ENCODE results near the gene HCK. TPM values are rescaled to one million over a fixed set of nuclear protein-coding genes. Genes with fewer than 3 reads are reported as not detected.

HCK gene
- total RNA-seq, 1 experiment from 2014 or later = 0.17 TPM

DNA sequence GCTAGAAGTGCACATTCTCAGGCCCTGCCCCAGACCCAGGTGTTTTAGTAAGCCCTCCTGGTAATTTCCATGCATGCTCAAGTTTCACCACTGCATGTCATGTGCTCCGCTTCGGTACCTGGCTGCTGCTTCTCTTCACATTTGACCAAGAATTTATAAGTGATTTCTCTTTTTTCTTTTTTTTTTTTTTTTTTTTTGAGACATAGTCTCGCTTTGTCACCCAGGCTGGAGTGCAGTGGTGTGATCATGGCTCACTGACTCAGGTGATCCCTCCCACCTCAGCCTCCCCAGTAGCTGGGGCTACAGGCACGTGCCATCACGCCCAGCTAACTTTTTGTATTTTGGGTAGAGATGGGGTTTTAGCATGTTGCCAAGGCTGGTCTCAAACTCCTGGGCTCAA lies 73.5 kb downstream of the HCK start:
- TF ChIP-seq CBX3 (IDR thresholded peaks at IDR 0.05; ENCODE audit: low read depth) (no peak), RAD21 (IDR thresholded peaks at IDR 0.05; ENCODE audit: low read depth) (no peak), SP1 (IDR thresholded peaks at IDR 0.05; ENCODE audit: low read depth) (no peak), EZH2 (IDR thresholded peaks at IDR 0.05) (no peak), JUND (IDR thresholded peaks at IDR 0.05) (no peak), POLR2A (IDR thresholded peaks at IDR 0.05; ENCODE audit: borderline replicate concordance, extremely low read depth, insufficient read depth, insufficient read length) (no peak)
- TF ChIP-seq, protein P1, sequence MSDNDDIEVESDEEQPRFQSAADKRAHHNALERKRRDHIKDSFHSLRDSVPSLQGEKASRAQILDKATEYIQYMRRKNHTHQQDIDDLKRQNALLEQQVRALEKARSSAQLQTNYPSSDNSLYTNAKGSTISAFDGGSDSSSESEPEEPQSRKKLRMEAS (IDR thresholded peaks at IDR 0.05) = no peak

DNA sequence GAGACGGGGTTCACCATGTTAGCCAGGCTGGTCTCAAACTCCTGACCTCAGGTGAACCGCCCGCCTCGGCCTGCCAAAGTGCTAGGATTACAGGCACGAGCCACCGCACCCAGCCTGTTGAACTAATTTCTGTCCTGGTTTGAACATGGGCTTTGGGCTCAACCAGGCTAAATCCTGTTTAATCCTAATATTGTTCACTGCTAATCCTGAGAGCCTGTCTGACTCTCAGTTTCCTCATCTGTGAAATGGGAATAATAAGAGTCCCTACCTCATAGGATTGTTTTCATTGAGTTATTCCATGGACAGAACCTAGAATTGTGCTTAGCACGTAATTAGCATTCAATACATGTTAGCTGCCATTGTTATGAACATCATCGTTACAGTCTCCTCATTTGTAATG lies 74.9 kb downstream of the HCK start:
- BruUV-seq (replicated peaks) = no TSS peak
- Histone ChIP-seq H3K79me2 (ENCODE audit: insufficient read depth, low read length) (peaks cover 81% of the 10 kb centered on the region), H3K9me2 (ENCODE audit: insufficient read depth) (no peaks in the 10 kb centered on the region), H2AFZ (ENCODE audit: low read depth, low read length, poor library complexity, severe bottlenecking) (no peak overlapping the region), H3K9me3 (ENCODE audit: control insufficient read depth in 1 of 2, insufficient read depth in 1 of 2, low read depth in 1 of 2, low read length in 2 of 2) (no peaks in the 10 kb centered on the region), H3K9ac (ENCODE audit: low read length) (no peak overlapping the region), H3K4me1 (ENCODE audit: control insufficient read depth in 1 of 2, insufficient read depth in 2 of 2, low read length in 2 of 2) (no peaks in the 10 kb centered on the region), H3K36me3 (ENCODE audit: control insufficient read depth in 1 of 2, insufficient read depth in 2 of 2, low read length in 2 of 2) (no peaks in the 10 kb centered on the region; a peak in 1 of 4 replicates), H4K20me1 (ENCODE audit: insufficient read depth) (no peaks in the 10 kb centered on the region; the same call in 1 of the 2 replicates), H3K4me3 (replicated peaks in 1 of 2; ENCODE audit: low read depth in 1 of 2, low read length in 2 of 2) (no peak overlapping the region), H3K4me2 (ENCODE audit: low read length) (no peak overlapping the region), H3K27me3 (ENCODE audit: insufficient read depth, low read length) (no peaks in the 10 kb centered on the region), H3K27ac (ENCODE audit: low read depth, low read length) (no peak overlapping the region)
- ChIA-PET CTCF (no interaction called here), RAD21 (ENCODE audit: low non-redundant PET in 1 of 2, low total read pairs in 2 of 2, uncharacterized antibody in 2 of 2, unreplicated experiment in 2 of 2) (no interaction called here), POLR2A (no interaction called here)
- no peak for ATAC-seq
- intact Hi-C loops (cut with micrococcal nuclease) = no loop called here
- no peak for DNase-seq (ENCODE audit: low read depth, low spot score)
- TF ChIP-seq, protein P2, sequence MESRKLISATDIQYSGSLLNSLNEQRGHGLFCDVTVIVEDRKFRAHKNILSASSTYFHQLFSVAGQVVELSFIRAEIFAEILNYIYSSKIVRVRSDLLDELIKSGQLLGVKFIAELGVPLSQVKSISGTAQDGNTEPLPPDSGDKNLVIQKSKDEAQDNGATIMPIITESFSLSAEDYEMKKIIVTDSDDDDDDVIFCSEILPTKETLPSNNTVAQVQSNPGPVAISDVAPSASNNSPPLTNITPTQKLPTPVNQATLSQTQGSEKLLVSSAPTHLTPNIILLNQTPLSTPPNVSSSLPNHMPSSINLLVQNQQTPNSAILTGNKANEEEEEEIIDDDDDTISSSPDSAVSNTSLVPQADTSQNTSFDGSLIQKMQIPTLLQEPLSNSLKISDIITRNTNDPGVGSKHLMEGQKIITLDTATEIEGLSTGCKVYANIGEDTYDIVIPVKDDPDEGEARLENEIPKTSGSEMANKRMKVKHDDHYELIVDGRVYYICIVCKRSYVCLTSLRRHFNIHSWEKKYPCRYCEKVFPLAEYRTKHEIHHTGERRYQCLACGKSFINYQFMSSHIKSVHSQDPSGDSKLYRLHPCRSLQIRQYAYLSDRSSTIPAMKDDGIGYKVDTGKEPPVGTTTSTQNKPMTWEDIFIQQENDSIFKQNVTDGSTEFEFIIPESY (IDR thresholded peaks at IDR 0.05; ENCODE audit: extremely low read depth, insufficient replicate concordance, low read length) = no peak
- TF ChIP-seq JUND (IDR thresholded peaks at IDR 0.05) (no peak), POLR2A (IDR thresholded peaks at IDR 0.05; ENCODE audit: borderline replicate concordance, extremely low read depth, insufficient read depth, insufficient read length) (no peak), ZNF274 (IDR thresholded peaks at IDR 0.05; ENCODE audit: low read depth, low read length) (no peak), ZFX (IDR thresholded peaks at IDR 0.05) (no peak), EZH2phosphoT487 (IDR thresholded peaks at IDR 0.05; ENCODE audit: borderline replicate concordance) (no peak), SP1 (IDR thresholded peaks at IDR 0.05; ENCODE audit: low read depth) (no peak), FOSL1 (IDR thresholded peaks at IDR 0.05; ENCODE audit: low read depth) (no peak)
- TF ChIP-seq, protein P3, sequence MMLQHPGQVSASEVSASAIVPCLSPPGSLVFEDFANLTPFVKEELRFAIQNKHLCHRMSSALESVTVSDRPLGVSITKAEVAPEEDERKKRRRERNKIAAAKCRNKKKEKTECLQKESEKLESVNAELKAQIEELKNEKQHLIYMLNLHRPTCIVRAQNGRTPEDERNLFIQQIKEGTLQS (IDR thresholded peaks at IDR 0.05) = no peak
- TF ChIP-seq, protein P1 (IDR thresholded peaks at IDR 0.05) = no peak
- TF ChIP-seq, protein P4, sequence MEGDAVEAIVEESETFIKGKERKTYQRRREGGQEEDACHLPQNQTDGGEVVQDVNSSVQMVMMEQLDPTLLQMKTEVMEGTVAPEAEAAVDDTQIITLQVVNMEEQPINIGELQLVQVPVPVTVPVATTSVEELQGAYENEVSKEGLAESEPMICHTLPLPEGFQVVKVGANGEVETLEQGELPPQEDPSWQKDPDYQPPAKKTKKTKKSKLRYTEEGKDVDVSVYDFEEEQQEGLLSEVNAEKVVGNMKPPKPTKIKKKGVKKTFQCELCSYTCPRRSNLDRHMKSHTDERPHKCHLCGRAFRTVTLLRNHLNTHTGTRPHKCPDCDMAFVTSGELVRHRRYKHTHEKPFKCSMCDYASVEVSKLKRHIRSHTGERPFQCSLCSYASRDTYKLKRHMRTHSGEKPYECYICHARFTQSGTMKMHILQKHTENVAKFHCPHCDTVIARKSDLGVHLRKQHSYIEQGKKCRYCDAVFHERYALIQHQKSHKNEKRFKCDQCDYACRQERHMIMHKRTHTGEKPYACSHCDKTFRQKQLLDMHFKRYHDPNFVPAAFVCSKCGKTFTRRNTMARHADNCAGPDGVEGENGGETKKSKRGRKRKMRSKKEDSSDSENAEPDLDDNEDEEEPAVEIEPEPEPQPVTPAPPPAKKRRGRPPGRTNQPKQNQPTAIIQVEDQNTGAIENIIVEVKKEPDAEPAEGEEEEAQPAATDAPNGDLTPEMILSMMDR (IDR thresholded peaks at IDR 0.05 in 2 of 3, conservative IDR thresholded peaks at IDR 0.05 in 1 of 3; ENCODE audit: borderline replicate concordance in 1 of 3, insufficient read depth in 1 of 3, low read depth in 2 of 3, low read length in 2 of 3) = no peak

More for the DNA sequence above, 73.5 kb downstream of the HCK start:
- H3K27me3 ChIP-seq (ENCODE audit: insufficient read depth, low read length) = no peaks in the 10 kb centered on the region
- DNase-seq (ENCODE audit: low read depth, low spot score) = no peak
- CTCF ChIA-PET = no interaction called here
- no peaks in the 10 kb centered on the region; the same call in 1 of the 2 replicates for H4K20me1 ChIP-seq (ENCODE audit: insufficient read depth)
- no peak overlapping the region for H3K9ac ChIP-seq (ENCODE audit: low read length)
- no peak overlapping the region for H3K27ac ChIP-seq (ENCODE audit: low read depth, low read length)
- no peaks in the 10 kb centered on the region for H3K9me2 ChIP-seq (ENCODE audit: insufficient read depth)
- H3K4me2 ChIP-seq (ENCODE audit: low read length) = no peak overlapping the region
- ATAC-seq = no peak
- no TSS peak for BruUV-seq (replicated peaks)
- H3K9me3 ChIP-seq (ENCODE audit: control insufficient read depth in 1 of 2, insufficient read depth in 1 of 2, low read depth in 1 of 2, low read length in 2 of 2) = no peaks in the 10 kb centered on the region
- no peak overlapping the region for H2AFZ ChIP-seq (ENCODE audit: low read depth, low read length, poor library complexity, severe bottlenecking)
- peaks cover 72% of the 10 kb centered on the region for H3K79me2 ChIP-seq (ENCODE audit: insufficient read depth, low read length)
- RAD21 ChIA-PET (ENCODE audit: low non-redundant PET in 1 of 2, low total read pairs in 2 of 2, uncharacterized antibody in 2 of 2, unreplicated experiment in 2 of 2) = no interaction called here
- POLR2A ChIA-PET = no interaction called here
- no peaks in the 10 kb centered on the region for H3K4me1 ChIP-seq (ENCODE audit: control insufficient read depth in 1 of 2, insufficient read depth in 2 of 2, low read length in 2 of 2)
- H3K36me3 ChIP-seq (ENCODE audit: control insufficient read depth in 1 of 2, insufficient read depth in 2 of 2, low read length in 2 of 2) = no peaks in the 10 kb centered on the region; a peak in 1 of 4 replicates
- intact Hi-C loops (cut with micrococcal nuclease) = no loop called here
- H3K4me3 ChIP-seq (replicated peaks in 1 of 2; ENCODE audit: low read depth in 1 of 2, low read length in 2 of 2) = no peak overlapping the region
